OCI-LY7 (cell line): Measurements from ENCODE around the gene CARMIL1.

ENCODE experiments used
- EZH2phosphoT487 ChIP-seq: fragments of 200-600 bp; sonication (generic); IDR thresholded peaks from 2 replicates; pipeline ENCODE4 v1.6.1; 2018; ENCODE audit warnings: low read depth, borderline replicate concordance, mild to moderate bottlenecking, mixed run types, antibody characterized with exemption, low read length, moderate library complexity, mixed read lengths
- TF ChIP-seq, protein P1 (sequence below): fragments of 200-600 bp; sonication (generic); conservative IDR thresholded peaks from 2 replicates; pipeline ENCODE4 v1.5.1; 2014; ENCODE audit warnings: mild to moderate bottlenecking, antibody characterized with exemption, low read length, moderate library complexity, mixed read lengths

DNA sequence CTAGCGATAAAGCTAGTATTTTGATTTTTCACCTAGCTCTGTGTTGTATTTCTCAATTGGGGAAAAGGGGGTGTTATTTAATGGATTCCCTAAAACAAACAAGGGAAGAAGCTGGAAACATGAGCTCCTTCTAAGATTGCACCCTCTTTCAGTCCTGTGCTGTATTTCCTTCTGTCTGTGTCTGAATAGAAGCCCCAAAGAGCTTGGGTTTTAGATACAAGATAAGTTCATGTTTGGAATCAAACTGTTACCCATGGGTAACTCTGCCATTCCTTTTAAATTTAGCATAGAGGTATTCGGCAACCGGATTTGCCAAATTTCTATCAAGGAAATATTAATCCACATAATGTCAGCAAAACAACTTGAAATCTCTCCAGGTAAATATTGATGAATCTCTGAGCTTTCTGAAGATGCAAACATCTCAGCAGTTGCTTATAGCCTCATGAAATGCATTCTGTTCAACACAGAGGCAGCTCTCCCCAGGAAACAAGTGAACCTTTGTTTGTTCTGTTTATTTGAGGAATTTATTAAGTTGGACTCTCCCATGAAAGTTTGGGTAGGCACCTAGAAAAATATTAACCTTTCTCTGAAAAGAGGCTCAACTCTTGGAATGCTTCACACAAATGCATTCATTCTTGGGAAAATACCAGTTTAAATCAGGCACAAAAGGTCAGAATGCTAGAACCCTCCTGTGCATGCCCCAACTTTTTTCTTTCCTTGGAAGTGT is 362.9 kb downstream of the CARMIL1 start:
- TF ChIP-seq, protein P1, sequence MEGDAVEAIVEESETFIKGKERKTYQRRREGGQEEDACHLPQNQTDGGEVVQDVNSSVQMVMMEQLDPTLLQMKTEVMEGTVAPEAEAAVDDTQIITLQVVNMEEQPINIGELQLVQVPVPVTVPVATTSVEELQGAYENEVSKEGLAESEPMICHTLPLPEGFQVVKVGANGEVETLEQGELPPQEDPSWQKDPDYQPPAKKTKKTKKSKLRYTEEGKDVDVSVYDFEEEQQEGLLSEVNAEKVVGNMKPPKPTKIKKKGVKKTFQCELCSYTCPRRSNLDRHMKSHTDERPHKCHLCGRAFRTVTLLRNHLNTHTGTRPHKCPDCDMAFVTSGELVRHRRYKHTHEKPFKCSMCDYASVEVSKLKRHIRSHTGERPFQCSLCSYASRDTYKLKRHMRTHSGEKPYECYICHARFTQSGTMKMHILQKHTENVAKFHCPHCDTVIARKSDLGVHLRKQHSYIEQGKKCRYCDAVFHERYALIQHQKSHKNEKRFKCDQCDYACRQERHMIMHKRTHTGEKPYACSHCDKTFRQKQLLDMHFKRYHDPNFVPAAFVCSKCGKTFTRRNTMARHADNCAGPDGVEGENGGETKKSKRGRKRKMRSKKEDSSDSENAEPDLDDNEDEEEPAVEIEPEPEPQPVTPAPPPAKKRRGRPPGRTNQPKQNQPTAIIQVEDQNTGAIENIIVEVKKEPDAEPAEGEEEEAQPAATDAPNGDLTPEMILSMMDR = no peak
- TF ChIP-seq EZH2phosphoT487 = no peak
